Fibroblast of lung (primary cell): ENCODE results near the gene HSPD1. TPM values are rescaled to one million over a fixed set of nuclear protein-coding genes. Genes with fewer than 3 reads are reported as not detected.

Experiments
- DNase-seq, 2 donors: peaks; one replicate each; pipeline versions ENCODE4 v3.0.0 to v3.0.0-alpha.2; 2010; ENCODE audit warnings: low read depth in 2 of 2
- H2AFZ ChIP-seq: 2 replicates; pipeline ENCODE4 v1.5.1; 2012; ENCODE audit warnings: low read length, control low read depth, inconsistent platforms
- H3K27ac ChIP-seq: 2 replicates; pipeline ENCODE4 v1.5.1; 2011; ENCODE audit warnings: low read length, control low read depth; ENCODE audit not compliant: insufficient read depth
- H3K27me3 ChIP-seq: 2 replicates; pipeline ENCODE4 v1.5.1; 2011; ENCODE audit warnings: mild to moderate bottlenecking, low read length; ENCODE audit not compliant: control insufficient read depth, insufficient read depth
- H3K36me3 ChIP-seq: 2 replicates; pipeline ENCODE4 v1.5.1; 2011; ENCODE audit warnings: low read length; ENCODE audit not compliant: control insufficient read depth, insufficient read depth
- H3K4me1 ChIP-seq: 2 replicates; pipeline ENCODE4 v1.5.1; 2011; ENCODE audit warnings: low read length; ENCODE audit not compliant: control insufficient read depth, insufficient read depth; ENCODE audit errors: extremely low read depth
- H3K4me2 ChIP-seq: 2 replicates; pipeline ENCODE4 v1.5.1; 2011; ENCODE audit warnings: low read length, control low read depth; ENCODE audit not compliant: insufficient read depth; ENCODE audit errors: extremely low read depth
- H3K4me3 ChIP-seq, 4 experiments: fragments of 200-600 bp in 1 of 4; sonication (generic) in 1 of 4; replicated peaks in 1 of 4; 2 replicates each; pipeline ENCODE4 v1.5.1; 2011 to 2016; ENCODE audit warnings: low read length in 4 of 4, low read depth in 3 of 4, mild to moderate bottlenecking in 3 of 4, control low read depth in 2 of 4, inconsistent platforms in 1 of 4, mixed read lengths in 1 of 4; ENCODE audit not compliant: insufficient read depth in 1 of 4; ENCODE audit errors: control extremely low read depth in 1 of 4
- H3K79me2 ChIP-seq: 2 replicates; pipeline ENCODE4 v1.5.1; 2012; ENCODE audit warnings: mild to moderate bottlenecking, low read length, inconsistent platforms; ENCODE audit not compliant: control insufficient read depth, insufficient read depth
- H3K9ac ChIP-seq: 2 replicates; pipeline ENCODE4 v1.5.1; 2011; ENCODE audit warnings: mild to moderate bottlenecking, low read length, control low read depth; ENCODE audit not compliant: insufficient read depth
- H3K9me3 ChIP-seq: 2 replicates; pipeline ENCODE4 v1.5.1; 2012; ENCODE audit warnings: low read depth, low read length; ENCODE audit not compliant: control insufficient read depth, insufficient read depth
- H4K20me1 ChIP-seq: 2 replicates; pipeline ENCODE4 v1.5.1; 2011; ENCODE audit warnings: low read length; ENCODE audit not compliant: control insufficient read depth, insufficient read depth; ENCODE audit errors: extremely low read depth
- EZH2 ChIP-seq: IDR thresholded peaks from 2 replicates; pipeline ENCODE4 v1.5.1; 2012; ENCODE audit warnings: low read length, control low read depth, mild to moderate bottlenecking; ENCODE audit errors: missing control alignments
- polyA plus RNA-seq, 2 donors: library from polyadenylated mRNA; depleted of rRNA in 1 of 2; stranded (reverse) in 1 of 2; unstranded in 1 of 2; fragments of >200 nt; gene quantifications; 2 replicates each; pipeline ENCODE4 v1.2.1, GENCODE V29; 2011 to 2012; ENCODE audit warnings: missing spikeins in 1 of 2
- total RNA-seq: library from RNA; depleted of rRNA; stranded (reverse); fragments of >200 nt; gene quantifications from 2 replicates; pipeline ENCODE4 v1.2.1, GENCODE V29; 2014
- TF ChIP-seq, protein P1 (sequence below), 2 donors: IDR thresholded peaks in 1 of 2; conservative IDR thresholded peaks in 1 of 2; 1 replicate in 1 of 2; 2 replicates in 1 of 2; pipeline ENCODE4 v1.5.1; 2011 to 2012; ENCODE audit warnings: low read length in 2 of 2, control low read depth in 1 of 2, inconsistent platforms in 1 of 2, low read depth in 1 of 2, mild to moderate bottlenecking in 1 of 2

HSPD1 gene
- total and polyA plus RNA-seq, 2 donors (not counting 1 experiment from before 2014, with no cell fraction given) = 175 to 198 TPM

GRCh38 chr2:197477797-197478196 lies 21.8 kb downstream of the HSPD1 start:
- Histone ChIP-seq H3K9me3 (no peaks in the 10 kb centered on the region), H2AFZ (no peak overlapping the region), H3K36me3 (peaks cover 5% of the 10 kb centered on the region), H3K4me1 (no peaks in the 10 kb centered on the region), H3K79me2 (no peaks in the 10 kb centered on the region), H4K20me1 (no peaks in the 10 kb centered on the region), H3K4me3 (no peak overlapping the region), H3K27ac (no peak overlapping the region), H3K27me3 (no peaks in the 10 kb centered on the region), H3K4me2 (no peak overlapping the region), H3K9ac (no peak overlapping the region)
- no peak for DNase-seq
- no peak for TF ChIP-seq EZH2
- TF ChIP-seq, protein P1, sequence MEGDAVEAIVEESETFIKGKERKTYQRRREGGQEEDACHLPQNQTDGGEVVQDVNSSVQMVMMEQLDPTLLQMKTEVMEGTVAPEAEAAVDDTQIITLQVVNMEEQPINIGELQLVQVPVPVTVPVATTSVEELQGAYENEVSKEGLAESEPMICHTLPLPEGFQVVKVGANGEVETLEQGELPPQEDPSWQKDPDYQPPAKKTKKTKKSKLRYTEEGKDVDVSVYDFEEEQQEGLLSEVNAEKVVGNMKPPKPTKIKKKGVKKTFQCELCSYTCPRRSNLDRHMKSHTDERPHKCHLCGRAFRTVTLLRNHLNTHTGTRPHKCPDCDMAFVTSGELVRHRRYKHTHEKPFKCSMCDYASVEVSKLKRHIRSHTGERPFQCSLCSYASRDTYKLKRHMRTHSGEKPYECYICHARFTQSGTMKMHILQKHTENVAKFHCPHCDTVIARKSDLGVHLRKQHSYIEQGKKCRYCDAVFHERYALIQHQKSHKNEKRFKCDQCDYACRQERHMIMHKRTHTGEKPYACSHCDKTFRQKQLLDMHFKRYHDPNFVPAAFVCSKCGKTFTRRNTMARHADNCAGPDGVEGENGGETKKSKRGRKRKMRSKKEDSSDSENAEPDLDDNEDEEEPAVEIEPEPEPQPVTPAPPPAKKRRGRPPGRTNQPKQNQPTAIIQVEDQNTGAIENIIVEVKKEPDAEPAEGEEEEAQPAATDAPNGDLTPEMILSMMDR (conservative IDR thresholded peaks at IDR 0.05 in 1 of 2, IDR thresholded peaks at IDR 0.05 in 1 of 2; ENCODE audit: low read depth in 1 of 2, low read length in 2 of 2) = no peak

- peaks cover 5% of the 10 kb centered on the region for H3K36me3 ChIP-seq
- H3K27me3 ChIP-seq = no peaks in the 10 kb centered on the region
- no peak overlapping the region for H3K27ac ChIP-seq
Observed at GRCh38 chr2:197472166-197472565, 27.5 kb downstream of the HSPD1 start.

GRCh38 chr2:197464175-197464574 lies 35.5 kb downstream of the HSPD1 start:
- H3K4me3 ChIP-seq = no peak overlapping the region
- no peaks in the 10 kb centered on the region for H3K27me3 ChIP-seq
- TF ChIP-seq, protein P1 (conservative IDR thresholded peaks at IDR 0.05 in 1 of 2, IDR thresholded peaks at IDR 0.05 in 1 of 2; ENCODE audit: low read depth in 1 of 2, low read length in 2 of 2) = no peak
- no peak for TF ChIP-seq EZH2
- no peaks in the 10 kb centered on the region for H3K9me3 ChIP-seq
- no peaks in the 10 kb centered on the region for H4K20me1 ChIP-seq
- no peak overlapping the region for H3K9ac ChIP-seq
- no peak overlapping the region for H2AFZ ChIP-seq
- peaks cover 22% of the 10 kb centered on the region for H3K79me2 ChIP-seq
- no peak overlapping the region for H3K4me2 ChIP-seq
- H3K27ac ChIP-seq = no peak overlapping the region
- peak; percentile 28 to 49 for DNase-seq
- peaks cover 10% of the 10 kb centered on the region for H3K36me3 ChIP-seq
- H3K4me1 ChIP-seq = peaks cover 7% of the 10 kb centered on the region

More at GRCh38 chr2:197472166-197472565, 27.5 kb downstream of the HSPD1 start:
- no peaks in the 10 kb centered on the region for H3K4me1 ChIP-seq
- H3K4me2 ChIP-seq = no peak overlapping the region
- TF ChIP-seq, protein P1 (conservative IDR thresholded peaks at IDR 0.05 in 1 of 2, IDR thresholded peaks at IDR 0.05 in 1 of 2; ENCODE audit: low read depth in 1 of 2, low read length in 2 of 2) = no peak
- no peak for TF ChIP-seq EZH2
- no peaks in the 10 kb centered on the region for H3K9me3 ChIP-seq
- DNase-seq = no peak
- H4K20me1 ChIP-seq = no peaks in the 10 kb centered on the region
- H3K9ac ChIP-seq = no peak overlapping the region
- H2AFZ ChIP-seq = no peak overlapping the region
- H3K79me2 ChIP-seq = no peaks in the 10 kb centered on the region
- no peak overlapping the region for H3K4me3 ChIP-seq
